D721Med (cell line): ENCODE results near the gene ABCC2.
"Not testable (repeated sequence)": the region's sequence is repeated elsewhere in the genome, so short reads cannot be mapped to it uniquely, and the experiment has no call there.

Source experiments
- DNase-seq: peaks from one replicate; pipeline ENCODE4 v3.0.0; 2011; ENCODE audit warnings: low spot score; ENCODE audit not compliant: insufficient read length
- FAIRE-seq: peaks from 2 replicates; lab custom pipeline; 2011; peaks lifted over from hg19 to GRCh38; lab: Jason Lieb, UNC
- TF ChIP-seq, protein P1 (sequence below): IDR thresholded peaks from 2 replicates; pipeline ENCODE4 v1.5.1; 2012; ENCODE audit warnings: mild to moderate bottlenecking, control low read depth; ENCODE audit not compliant: insufficient read depth; ENCODE audit errors: missing control alignments

ABCC2 gene

DNA sequence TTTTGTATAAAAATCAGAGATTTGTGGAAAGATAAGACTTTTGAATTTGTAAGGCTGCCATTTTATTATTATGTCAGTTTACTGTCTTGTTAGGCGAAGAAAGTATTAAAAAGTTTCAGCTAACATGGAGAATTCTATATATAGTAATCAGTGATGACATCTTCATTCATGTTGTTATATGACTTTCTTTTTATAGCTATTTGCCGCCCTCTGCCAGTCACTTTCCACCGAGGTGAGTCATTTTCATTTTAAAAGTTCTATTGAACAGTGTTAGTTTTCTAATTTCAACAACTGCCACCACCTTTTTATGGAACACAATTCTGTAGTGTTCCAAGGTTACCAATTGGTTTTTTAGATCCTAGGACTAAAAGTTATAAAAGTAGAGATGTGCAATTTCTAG, 38.6 kb upstream of the ABCC2 start:
- TF ChIP-seq, protein P1, sequence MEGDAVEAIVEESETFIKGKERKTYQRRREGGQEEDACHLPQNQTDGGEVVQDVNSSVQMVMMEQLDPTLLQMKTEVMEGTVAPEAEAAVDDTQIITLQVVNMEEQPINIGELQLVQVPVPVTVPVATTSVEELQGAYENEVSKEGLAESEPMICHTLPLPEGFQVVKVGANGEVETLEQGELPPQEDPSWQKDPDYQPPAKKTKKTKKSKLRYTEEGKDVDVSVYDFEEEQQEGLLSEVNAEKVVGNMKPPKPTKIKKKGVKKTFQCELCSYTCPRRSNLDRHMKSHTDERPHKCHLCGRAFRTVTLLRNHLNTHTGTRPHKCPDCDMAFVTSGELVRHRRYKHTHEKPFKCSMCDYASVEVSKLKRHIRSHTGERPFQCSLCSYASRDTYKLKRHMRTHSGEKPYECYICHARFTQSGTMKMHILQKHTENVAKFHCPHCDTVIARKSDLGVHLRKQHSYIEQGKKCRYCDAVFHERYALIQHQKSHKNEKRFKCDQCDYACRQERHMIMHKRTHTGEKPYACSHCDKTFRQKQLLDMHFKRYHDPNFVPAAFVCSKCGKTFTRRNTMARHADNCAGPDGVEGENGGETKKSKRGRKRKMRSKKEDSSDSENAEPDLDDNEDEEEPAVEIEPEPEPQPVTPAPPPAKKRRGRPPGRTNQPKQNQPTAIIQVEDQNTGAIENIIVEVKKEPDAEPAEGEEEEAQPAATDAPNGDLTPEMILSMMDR = no peak
- FAIRE-seq = no peak

DNA sequence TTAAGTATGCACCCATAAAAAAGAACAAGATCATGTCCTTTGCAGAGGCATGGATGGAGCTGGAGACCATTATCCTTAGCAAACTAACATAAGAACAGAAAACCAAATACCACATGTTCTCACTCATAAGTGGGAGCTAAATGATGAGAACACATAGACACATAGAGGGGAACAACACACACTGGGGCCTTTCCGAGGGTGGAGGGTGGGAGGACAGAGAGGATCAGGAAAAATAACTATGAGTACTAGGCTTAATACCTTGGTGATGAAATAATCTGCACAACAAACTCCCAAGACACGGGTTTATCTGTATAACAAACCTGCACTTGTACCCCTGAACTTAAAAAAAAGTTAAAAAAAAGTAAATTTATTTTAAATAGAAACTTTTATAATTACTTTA, 36.3 kb upstream of the ABCC2 start:
- not testable (repeated sequence) for DNase-seq, FAIRE-seq

More for the DNA sequence above, 38.6 kb upstream of the ABCC2 start:
- DNase-seq = no peak

GRCh38 chr10:99748823-99749451, 33.5 kb upstream of the ABCC2 start:
- no peak for FAIRE-seq
- DNase-seq = no peak
- TF ChIP-seq, protein P1 = no peak

- FAIRE-seq = peak; percentile 21
- TF ChIP-seq, protein P1 = no peak
- no peak for DNase-seq
Measured at GRCh38 chr10:99750641-99751040, 31.8 kb upstream of the ABCC2 start.

GRCh38 chr10:99754670-99755069, 27.8 kb upstream of the ABCC2 start:
- TF ChIP-seq, protein P1 = no peak
- FAIRE-seq (no peak), DNase-seq (no peak)

DNA sequence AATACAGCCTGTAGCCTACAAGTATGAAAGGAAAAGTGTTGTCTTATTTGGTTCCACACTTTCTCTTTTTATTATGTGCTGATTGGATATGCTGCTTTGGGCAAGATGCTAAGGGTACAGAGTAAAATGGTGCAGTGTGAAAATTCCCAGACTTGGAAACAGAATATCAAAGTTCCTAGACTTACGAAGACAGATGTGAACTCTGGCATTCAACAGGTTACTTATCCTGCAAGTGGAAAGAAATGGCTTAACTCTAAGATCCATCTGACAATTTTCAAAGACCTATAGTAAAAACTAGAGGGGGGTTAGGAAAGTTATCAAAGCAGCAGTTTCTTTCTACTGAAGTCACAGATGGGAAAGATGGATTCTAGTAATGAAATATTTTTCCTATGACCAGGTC, 26.3 kb upstream of the ABCC2 start:
- TF ChIP-seq, protein P1 = no peak
- FAIRE-seq = no peak
- DNase-seq = no peak

DNA sequence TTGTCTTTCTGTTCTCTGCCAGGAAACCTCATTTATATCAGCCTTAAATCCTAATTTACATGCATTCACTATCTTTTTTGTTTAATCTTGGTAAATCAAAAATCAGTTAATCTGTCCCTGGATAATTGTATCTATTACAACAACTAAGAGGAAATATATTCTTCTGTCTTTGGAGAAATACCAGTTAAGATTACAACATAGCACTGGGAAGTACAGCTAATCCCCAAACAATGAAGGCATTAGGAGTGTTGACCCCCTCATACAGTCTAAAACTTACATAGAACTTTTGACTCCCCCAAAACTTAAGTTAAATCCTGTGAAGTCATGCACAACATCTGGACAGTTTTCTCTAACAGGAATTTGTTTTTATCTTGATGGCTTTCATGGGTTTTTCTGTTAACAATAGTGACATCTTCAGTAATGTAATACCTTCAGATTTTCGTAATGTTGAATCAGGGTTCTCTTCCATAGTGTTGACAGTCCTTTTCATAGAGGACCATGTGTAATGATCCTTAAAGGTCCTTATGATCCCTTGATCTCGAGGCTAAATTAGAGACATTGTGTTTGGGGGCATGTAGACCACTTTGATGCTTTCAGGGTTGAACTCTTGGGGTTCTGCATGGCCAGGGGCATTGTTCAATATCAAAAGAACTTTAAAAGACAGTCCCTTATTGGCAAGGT, 24.1 kb upstream of the ABCC2 start:
- FAIRE-seq = no peak
- no peak for DNase-seq
- TF ChIP-seq, protein P1 = no peak
